Endodermal cell (in vitro differentiated cells): Measurements from ENCODE around the gene CMIP. TPM values are rescaled to one million over a fixed set of nuclear protein-coding genes. Genes with fewer than 3 reads are reported as not detected.

Experiments used
- DNase-seq: peaks from one replicate; pipeline ENCODE4 v3.0.0-alpha.2; 2017
- H3K27ac ChIP-seq: 2 replicates; pipeline ENCODE4 v1.5.1; 2013; ENCODE audit warnings: mild to moderate bottlenecking, low read depth, low read length, moderate library complexity
- H3K27me3 ChIP-seq: 2 replicates; pipeline ENCODE4 v1.6.1; 2013; ENCODE audit warnings: mild to moderate bottlenecking, low read length, moderate library complexity; ENCODE audit not compliant: insufficient read depth, control insufficient read depth, poor library complexity, severe bottlenecking
- H3K36me3 ChIP-seq: 2 replicates; pipeline ENCODE4 v1.7.0; 2013; ENCODE audit warnings: mild to moderate bottlenecking, low read length, moderate library complexity; ENCODE audit not compliant: control insufficient read depth, insufficient read depth
- H3K4me1 ChIP-seq: one replicate; pipeline ENCODE4 v1.7.0; 2013; ENCODE audit warnings: low read length; ENCODE audit not compliant: control insufficient read depth, insufficient read depth
- H3K4me3 ChIP-seq: 2 replicates; pipeline ENCODE4 v1.5.1; 2013; ENCODE audit warnings: mild to moderate bottlenecking, low read length, moderate library complexity
- H3K9ac ChIP-seq: 2 replicates; pipeline ENCODE4 v1.6.1; 2013; ENCODE audit warnings: mild to moderate bottlenecking, low read length, moderate library complexity; ENCODE audit not compliant: poor library complexity, severe bottlenecking; ENCODE audit errors: extremely low read depth
- H3K9me3 ChIP-seq: 2 replicates; pipeline ENCODE4 v1.6.1; 2013; ENCODE audit warnings: mild to moderate bottlenecking, low read length, moderate library complexity; ENCODE audit not compliant: control insufficient read depth
- H3K27ac Mint-ChIP-seq: 2 replicates; pipeline ENCODE4 v1.8.0; 2020; ENCODE audit warnings: mixed read lengths
- H3K27me3 Mint-ChIP-seq: 2 replicates; pipeline ENCODE4 v1.8.0; 2021; ENCODE audit warnings: mild to moderate bottlenecking, mixed read lengths; ENCODE audit not compliant: insufficient read depth
- H3K36me3 Mint-ChIP-seq: 2 replicates; pipeline ENCODE4 v1.8.0; 2020; ENCODE audit warnings: low read depth, mixed read lengths
- H3K4me1 Mint-ChIP-seq: 2 replicates; pipeline ENCODE4 v1.8.0; 2020; ENCODE audit warnings: mixed read lengths
- H3K4me3 Mint-ChIP-seq: 2 replicates; pipeline ENCODE4 v1.8.0; 2020; ENCODE audit warnings: mild to moderate bottlenecking, moderate library complexity, mixed read lengths
- H3K9me3 Mint-ChIP-seq: 2 replicates; pipeline ENCODE4 v1.8.0; 2020; ENCODE audit warnings: mild to moderate bottlenecking, mixed read lengths
- WGBS, 2 experiments: methylation state at CpG; one replicate each; pipeline versions ENCODE4 v1.1.5 to v1.1.7; 2013; ENCODE audit warnings: missing lambda C conversion rate in 2 of 2, mixed read lengths in 1 of 2; ENCODE audit not compliant: insufficient coverage in 1 of 2, insufficient read length in 1 of 2; 5-methylcytosine and 5-hydroxymethylcytosine counted together
- total RNA-seq, 2 donors: library from RNA; stranded (reverse); fragmentation: NEBNext Ultra II Directional in 1 of 2; extraction: Animal tissue kit (Norgen Biotek cat#: 25700) in 1 of 2; gene quantifications; 2 replicates in 1 of 2; 3 replicates in 1 of 2; pipeline ENCODE4 v1.2.1, GENCODE V29; 2021
- TF ChIP-seq, protein P1 (sequence below): fragments of 200-600 bp; sonication (generic); conservative IDR thresholded peaks from 2 replicates; pipeline ENCODE4 v1.5.0; 2021; ENCODE audit warnings: antibody characterized with exemption, mild to moderate bottlenecking

CMIP gene
- total RNA-seq, 2 donors from 2014 or later, result 64.0 to 64.7 TPM

DNA sequence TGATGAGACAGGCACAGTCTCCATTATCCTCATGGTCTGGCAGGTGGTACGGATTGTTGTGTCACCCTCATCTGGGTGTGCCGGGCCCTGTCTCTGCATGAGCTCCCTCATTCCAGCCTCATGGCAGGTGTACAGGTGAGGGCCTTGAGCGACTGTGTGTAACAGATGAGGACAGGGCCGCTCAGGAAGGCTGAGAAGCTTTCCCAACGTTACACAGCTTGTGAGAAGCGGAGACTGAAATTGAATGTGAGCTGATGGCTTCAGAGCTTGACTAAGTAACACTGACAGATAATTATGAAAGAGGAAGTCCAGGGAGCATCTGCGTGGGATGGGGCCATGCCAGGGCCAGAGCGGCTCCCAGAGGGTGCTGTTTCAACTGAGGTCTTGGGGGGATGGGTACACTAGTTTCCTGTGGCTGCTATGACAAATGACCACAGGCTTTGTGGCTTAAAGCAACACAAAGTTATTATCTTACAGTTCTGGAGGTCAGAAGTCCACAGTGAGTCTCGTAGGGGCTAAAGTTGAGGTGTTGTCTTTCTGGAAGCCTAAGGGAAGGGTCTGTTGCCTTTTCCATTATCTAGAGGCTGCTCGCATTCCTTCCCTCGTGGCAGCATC, 36.7 kb downstream of the CMIP start:
- Mint-ChIP-seq H3K36me3 (peaks cover 27% of the 10 kb centered on the region), H3K4me3 (no peak overlapping the region), H3K27ac (peak overlapping the region; percentile 11), H3K27me3 (no peaks in the 10 kb centered on the region), H3K4me1 (peaks cover 43% of the 10 kb centered on the region), H3K9me3 (no peaks in the 10 kb centered on the region)
- Histone ChIP-seq H3K9ac (no peak overlapping the region), H3K4me1 (peaks cover 5% of the 10 kb centered on the region), H3K27ac (peak overlapping the region; percentile 32), H3K4me3 (no peak overlapping the region), H3K9me3 (no peaks in the 10 kb centered on the region), H3K27me3 (no peaks in the 10 kb centered on the region), H3K36me3 (peaks cover 21% of the 10 kb centered on the region)
- TF ChIP-seq, protein P1, sequence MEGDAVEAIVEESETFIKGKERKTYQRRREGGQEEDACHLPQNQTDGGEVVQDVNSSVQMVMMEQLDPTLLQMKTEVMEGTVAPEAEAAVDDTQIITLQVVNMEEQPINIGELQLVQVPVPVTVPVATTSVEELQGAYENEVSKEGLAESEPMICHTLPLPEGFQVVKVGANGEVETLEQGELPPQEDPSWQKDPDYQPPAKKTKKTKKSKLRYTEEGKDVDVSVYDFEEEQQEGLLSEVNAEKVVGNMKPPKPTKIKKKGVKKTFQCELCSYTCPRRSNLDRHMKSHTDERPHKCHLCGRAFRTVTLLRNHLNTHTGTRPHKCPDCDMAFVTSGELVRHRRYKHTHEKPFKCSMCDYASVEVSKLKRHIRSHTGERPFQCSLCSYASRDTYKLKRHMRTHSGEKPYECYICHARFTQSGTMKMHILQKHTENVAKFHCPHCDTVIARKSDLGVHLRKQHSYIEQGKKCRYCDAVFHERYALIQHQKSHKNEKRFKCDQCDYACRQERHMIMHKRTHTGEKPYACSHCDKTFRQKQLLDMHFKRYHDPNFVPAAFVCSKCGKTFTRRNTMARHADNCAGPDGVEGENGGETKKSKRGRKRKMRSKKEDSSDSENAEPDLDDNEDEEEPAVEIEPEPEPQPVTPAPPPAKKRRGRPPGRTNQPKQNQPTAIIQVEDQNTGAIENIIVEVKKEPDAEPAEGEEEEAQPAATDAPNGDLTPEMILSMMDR, result no peak
- DNase-seq, result no peak
- 90 to 92% methylated on average over 7 to 11 of the region's 11 CpGs for WGBS, 2 experiments

DNA sequence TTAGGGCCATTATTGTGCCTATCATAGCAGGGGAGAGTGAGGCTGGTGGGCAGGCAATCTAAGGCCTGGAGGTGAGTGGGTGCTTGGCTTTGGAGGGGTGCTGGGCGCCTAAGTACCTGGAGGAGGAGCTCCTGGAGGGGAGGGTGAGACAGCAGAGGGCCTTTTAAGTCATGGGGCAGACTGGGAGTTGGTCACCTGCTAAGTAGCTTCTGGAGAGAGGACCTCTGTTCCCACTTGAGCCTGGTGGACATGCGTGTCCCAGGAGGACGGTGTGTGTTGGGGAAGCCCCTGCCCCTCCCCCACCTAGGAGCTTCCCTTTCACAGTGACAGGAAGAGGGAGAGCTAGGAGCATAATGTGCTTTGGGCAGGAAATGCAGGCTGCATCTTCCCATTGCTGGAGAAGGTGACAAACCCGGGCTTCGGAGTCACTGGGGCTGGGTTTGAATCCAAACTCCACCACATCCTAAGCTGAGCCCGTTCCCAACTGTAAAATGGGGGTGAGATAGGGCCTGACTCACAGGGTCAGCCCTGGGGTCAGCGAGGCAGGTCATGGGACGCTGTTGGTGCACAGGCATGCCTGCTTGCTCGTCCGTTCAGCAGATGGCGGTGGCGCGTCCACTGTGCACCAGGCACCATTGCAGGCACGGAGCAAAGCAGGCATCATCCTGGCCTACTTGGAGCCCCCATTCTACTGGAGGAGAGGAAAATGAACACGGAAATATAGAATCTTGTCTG, 37.9 kb downstream of the CMIP start:
- Histone ChIP-seq H3K4me1 (peaks cover 5% of the 10 kb centered on the region), H3K27ac (no peak overlapping the region), H3K36me3 (peaks cover 17% of the 10 kb centered on the region), H3K9ac (no peak overlapping the region), H3K27me3 (no peaks in the 10 kb centered on the region), H3K4me3 (no peak overlapping the region), H3K9me3 (no peaks in the 10 kb centered on the region)
- no peaks in the 10 kb centered on the region for H3K9me3 Mint-ChIP-seq
- H3K27ac Mint-ChIP-seq, result peak overlapping the region; percentile 64
- TF ChIP-seq, protein P1, result no peak
- peaks cover 15% of the 10 kb centered on the region for H3K36me3 Mint-ChIP-seq
- DNase-seq, result no peak
- H3K4me3 Mint-ChIP-seq, result no peak overlapping the region
- no peaks in the 10 kb centered on the region for H3K27me3 Mint-ChIP-seq
- peaks cover 41% of the 10 kb centered on the region for H3K4me1 Mint-ChIP-seq
- WGBS, 2 experiments, result 90 to 95% methylated on average over 6 to 15 of the region's 15 CpGs

DNA sequence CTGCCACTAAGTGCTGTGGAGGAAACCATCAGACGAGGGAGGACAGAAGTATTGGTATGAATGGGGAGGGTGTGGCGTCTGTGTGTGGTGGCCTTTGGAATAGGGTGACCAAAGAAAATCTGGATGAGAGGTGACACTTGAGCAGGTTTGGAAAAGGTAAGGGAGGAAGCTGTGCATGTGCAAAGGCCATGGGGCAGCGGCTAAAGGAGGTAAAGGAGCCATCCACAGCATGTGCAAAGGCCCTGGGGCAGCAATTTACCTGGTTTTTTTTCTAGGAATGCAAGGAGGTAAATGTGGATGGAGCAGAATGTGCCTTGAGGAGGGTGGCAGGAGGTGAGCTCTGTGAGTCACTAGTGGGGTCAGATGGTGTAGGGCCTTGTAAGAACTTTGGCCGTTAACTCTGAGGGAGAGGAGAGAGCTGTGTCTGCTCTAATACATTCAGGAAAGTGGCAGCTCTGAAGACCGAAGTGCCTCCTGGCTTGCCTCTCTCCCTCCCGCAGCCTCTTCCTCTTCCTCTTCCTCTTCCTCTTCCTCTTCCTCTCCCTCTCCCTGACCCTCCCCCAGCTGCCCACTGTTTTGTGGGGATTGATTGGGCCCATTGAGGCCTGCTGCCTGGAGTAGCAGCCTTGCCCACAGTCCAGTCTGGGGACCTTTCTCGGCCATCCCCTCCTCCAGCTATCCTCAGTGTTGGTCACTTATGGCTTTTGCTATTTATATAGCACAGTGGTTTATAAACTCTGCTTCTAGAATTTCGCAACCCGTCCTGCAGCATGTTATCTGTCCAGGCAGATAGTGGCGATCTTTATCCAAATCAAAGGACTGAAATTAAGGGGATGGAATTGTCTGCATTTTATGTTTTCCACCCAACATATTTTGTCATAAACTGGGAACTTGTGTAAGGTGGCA, 38.7 kb downstream of the CMIP start:
- H3K4me3 ChIP-seq, result no peak overlapping the region
- Mint-ChIP-seq H3K4me3 (no peak overlapping the region), H3K4me1 (peaks cover 33% of the 10 kb centered on the region), H3K27ac (peak overlapping the region; percentile 64), H3K9me3 (no peaks in the 10 kb centered on the region), H3K27me3 (no peaks in the 10 kb centered on the region), H3K36me3 (peaks cover 15% of the 10 kb centered on the region)
- 92 to 96% methylated on average over 6 to 8 of the region's 10 CpGs for WGBS, 2 experiments
- TF ChIP-seq, protein P1, result no peak
- DNase-seq, result no peak
- H3K9ac ChIP-seq, result no peak overlapping the region
- no peak overlapping the region for H3K27ac ChIP-seq
- no peaks in the 10 kb centered on the region for H3K27me3 ChIP-seq
- no peaks in the 10 kb centered on the region for H3K9me3 ChIP-seq
- peaks cover 17% of the 10 kb centered on the region for H3K36me3 ChIP-seq
- no peaks in the 10 kb centered on the region for H3K4me1 ChIP-seq
